Right renal pelvis (tissue), 4 donors: Measurements from ENCODE around the gene SAMD11. TPM values are rescaled to one million over a fixed set of nuclear protein-coding genes. Genes with fewer than 3 reads are reported as not detected.

Source experiments
- DNase-seq, 4 donors: peaks; one replicate each; pipeline ENCODE4 v3.0.0-alpha.2; 2013; ENCODE audit warnings: low read depth in 4 of 4, low spot score in 3 of 4, missing footprints in 1 of 4
- polyA plus RNA-seq, 4 donors: library from polyadenylated mRNA; unstranded; fragments of 120-200 nt; gene quantifications; one replicate each; pipeline ENCODE4 v1.2.1, GENCODE V29; 2013; ENCODE audit not compliant: insufficient read length in 4 of 4

Gene SAMD11
- polyA plus RNA-seq, 4 donors = 54.0 to 86.3 (median 65.2) TPM

- DNase-seq = no peak
Measured at GRCh38 chr1:960363-961131, 36.8 kb downstream of the SAMD11 start, which contains the start of gene KLHL17. Gene KLHL17, plus strand, starts transcription at chr1:960584. Its CDS starts 110 bp downstream, at chr1:960694.

- DNase-seq = no peak
Measured at GRCh38 chr1:961132-961669, 37.5 kb downstream of the SAMD11 start.

GRCh38 chr1:962381-963300 is 38.9 kb downstream of the SAMD11 start:
- DNase-seq = no peak

GRCh38 chr1:963301-963651 is 39.6 kb downstream of the SAMD11 start:
- no peak for DNase-seq

- DNase-seq = no peak
Measured at GRCh38 chr1:963746-964525, 40.2 kb downstream of the SAMD11 start.

- no peak for DNase-seq
Measured at GRCh38 chr1:964691-965525, 41.2 kb downstream of the SAMD11 start.

- no peak for DNase-seq
Measured at GRCh38 chr1:965526-966134, 41.9 kb downstream of the SAMD11 start.

GRCh38 chr1:966135-966703 is 42.5 kb downstream of the SAMD11 start, which contains the start of gene PLEKHN1:
Gene PLEKHN1, plus strand, starts transcription at chr1:966482. Its CDS starts 50 bp downstream, at chr1:966532.
- no peak for DNase-seq

- no peak for DNase-seq
Measured at GRCh38 chr1:966704-967300, 43.1 kb downstream of the SAMD11 start.

GRCh38 chr1:967466-968343 is 44.0 kb downstream of the SAMD11 start:
- no peak for DNase-seq

- DNase-seq = no peak
Measured at GRCh38 chr1:969260-969855, 45.6 kb downstream of the SAMD11 start.

- DNase-seq = no peak
Measured at GRCh38 chr1:970242-970972, 46.7 kb downstream of the SAMD11 start.

GRCh38 chr1:970973-971730 is 47.4 kb downstream of the SAMD11 start:
- no peak for DNase-seq

- DNase-seq = no peak
Measured at GRCh38 chr1:971751-972506, 48.2 kb downstream of the SAMD11 start.
